HAP-1 (cell line): ENCODE measurements around the gene AARS1.
"Not testable (repeated sequence)": the region's sequence is repeated elsewhere in the genome, so short reads cannot be mapped to it uniquely, and the experiment has no call there.

ENCODE experiments used
- DNase-seq, 2 experiments: peaks; one replicate each; pipeline ENCODE4 v3.0.0-alpha.2; 2016 to 2020; ENCODE audit warnings: low spot score in 2 of 2
- H3K27me3 ChIP-seq: fragments of 250-450 bp; sonication (Bioruptor Pico); 2 replicates; pipeline ENCODE4 v1.5.1; 2020; ENCODE audit warnings: low read depth, mild to moderate bottlenecking, moderate library complexity
- H3K36me3 ChIP-seq: fragments of 250-450 bp; sonication (Bioruptor Pico); replicated peaks from 2 replicates; pipeline ENCODE4 v1.5.1; 2020; ENCODE audit warnings: mild to moderate bottlenecking
- H3K4me1 ChIP-seq: fragments of 250-450 bp; sonication (Bioruptor Pico); 2 replicates; pipeline ENCODE4 v1.5.1; 2020; ENCODE audit warnings: mild to moderate bottlenecking
- H3K4me3 ChIP-seq: fragments of 250-450 bp; sonication (Bioruptor Pico); 2 replicates; pipeline ENCODE4 v1.5.1; 2020; ENCODE audit warnings: mild to moderate bottlenecking, moderate library complexity
- H3K9me3 ChIP-seq: fragments of 250-450 bp; sonication (Bioruptor Pico); 2 replicates; pipeline ENCODE4 v1.5.1; 2020; ENCODE audit warnings: mild to moderate bottlenecking, moderate library complexity
- in situ Hi-C: fragments of 300-500 bp; cut with MboI; formaldehyde crosslinking; loops from 3 replicates; pipeline ENCODE4 v1.14.3; 2020; ENCODE audit warnings: low sequenced_read_pairs, inconsistent platforms, mixed read lengths

The AARS1 gene

DNA sequence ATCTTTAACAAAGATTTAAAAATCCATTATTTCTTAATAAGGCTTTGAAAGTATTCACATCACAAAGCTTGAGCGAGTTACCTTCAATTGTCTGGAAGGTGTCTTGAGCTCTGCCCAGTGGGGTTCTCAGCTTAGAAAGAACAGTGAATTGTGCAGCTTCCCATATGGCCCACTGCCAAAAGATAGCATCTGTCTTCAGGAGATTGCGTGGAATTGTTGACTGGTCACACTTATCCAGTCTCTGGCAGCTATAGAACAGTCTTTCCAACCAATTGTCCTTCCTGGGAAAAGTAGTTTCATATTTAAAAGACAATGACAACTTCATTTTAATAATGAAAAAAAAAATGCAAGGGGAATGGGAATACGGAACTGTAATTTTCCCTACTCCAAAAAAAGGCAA lies 57.5 kb downstream of the AARS1 start:
- H3K27me3 ChIP-seq, H3K4me3 ChIP-seq, H3K9me3 ChIP-seq, in situ Hi-C loops, H3K4me1 ChIP-seq, H3K36me3 ChIP-seq: not testable (repeated sequence)
- peak in 1 of 2 experiments; percentile 52 for DNase-seq

DNA sequence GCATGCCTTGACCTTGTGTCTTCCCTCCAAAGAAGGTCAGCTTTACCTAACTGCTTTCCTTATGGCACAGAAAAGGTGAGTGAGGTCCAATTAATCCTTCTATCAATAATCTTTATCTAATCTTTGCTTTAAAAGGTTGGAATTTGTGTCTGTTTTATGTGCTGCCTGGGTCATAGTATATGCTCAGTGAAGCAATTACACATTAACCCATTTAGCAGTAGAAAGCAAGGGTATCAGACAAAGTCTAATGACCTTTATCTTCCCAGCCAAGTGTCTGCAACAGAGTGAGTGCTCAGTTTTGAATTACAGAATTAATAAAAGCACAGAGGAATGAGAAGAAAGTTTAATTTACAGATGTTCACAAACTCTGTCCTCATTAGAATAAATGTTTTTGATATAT lies 63.3 kb downstream of the AARS1 start:
- in situ Hi-C loops, H3K27me3 ChIP-seq, H3K4me1 ChIP-seq, H3K36me3 ChIP-seq, H3K4me3 ChIP-seq, DNase-seq, H3K9me3 ChIP-seq: not testable (repeated sequence)

DNA sequence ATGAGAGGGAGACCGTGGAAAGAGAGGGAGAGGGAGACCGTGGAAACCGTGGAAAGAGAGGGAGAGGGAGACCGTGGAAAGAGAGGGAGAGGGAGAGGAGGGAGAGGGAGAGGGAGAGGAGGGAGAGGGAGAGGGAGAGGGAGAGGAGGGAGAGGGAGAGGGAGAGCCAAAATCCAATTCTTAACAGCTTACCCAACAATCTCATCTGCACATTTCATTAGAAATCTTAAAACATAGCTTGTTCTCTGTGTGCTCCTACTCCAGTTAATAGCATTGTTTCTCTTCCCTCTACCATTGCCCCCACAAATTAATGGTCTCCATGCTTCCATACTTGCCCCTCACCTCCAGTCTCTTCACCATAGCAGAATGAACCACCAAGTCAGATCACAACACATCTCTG lies 63.9 kb downstream of the AARS1 start:
- H3K4me1 ChIP-seq, H3K9me3 ChIP-seq, DNase-seq, H3K4me3 ChIP-seq, H3K36me3 ChIP-seq, H3K27me3 ChIP-seq, in situ Hi-C loops: not testable (repeated sequence)

DNA sequence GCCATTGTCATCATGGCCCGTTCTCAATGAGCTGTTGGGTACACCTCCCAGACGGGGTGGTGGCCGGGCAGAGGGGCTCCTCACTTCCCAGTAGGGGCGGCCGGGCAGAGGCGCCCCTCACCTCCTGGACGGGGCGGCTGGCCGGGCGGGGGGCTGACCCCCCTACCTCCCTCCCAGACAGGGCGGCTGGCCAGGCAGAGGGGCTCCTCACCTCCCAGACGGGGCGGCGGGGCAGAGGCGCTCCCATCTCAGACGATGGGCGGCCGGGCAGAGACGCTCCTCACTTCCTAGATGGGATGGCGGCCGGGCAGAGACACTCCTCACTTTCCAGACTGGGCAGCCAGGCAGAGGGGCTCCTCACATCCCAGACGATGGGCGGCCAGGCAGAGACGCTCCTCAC lies 64.7 kb downstream of the AARS1 start:
- H3K9me3 ChIP-seq, H3K36me3 ChIP-seq, DNase-seq, H3K4me1 ChIP-seq, in situ Hi-C loops, H3K4me3 ChIP-seq, H3K27me3 ChIP-seq: not testable (repeated sequence)

DNA sequence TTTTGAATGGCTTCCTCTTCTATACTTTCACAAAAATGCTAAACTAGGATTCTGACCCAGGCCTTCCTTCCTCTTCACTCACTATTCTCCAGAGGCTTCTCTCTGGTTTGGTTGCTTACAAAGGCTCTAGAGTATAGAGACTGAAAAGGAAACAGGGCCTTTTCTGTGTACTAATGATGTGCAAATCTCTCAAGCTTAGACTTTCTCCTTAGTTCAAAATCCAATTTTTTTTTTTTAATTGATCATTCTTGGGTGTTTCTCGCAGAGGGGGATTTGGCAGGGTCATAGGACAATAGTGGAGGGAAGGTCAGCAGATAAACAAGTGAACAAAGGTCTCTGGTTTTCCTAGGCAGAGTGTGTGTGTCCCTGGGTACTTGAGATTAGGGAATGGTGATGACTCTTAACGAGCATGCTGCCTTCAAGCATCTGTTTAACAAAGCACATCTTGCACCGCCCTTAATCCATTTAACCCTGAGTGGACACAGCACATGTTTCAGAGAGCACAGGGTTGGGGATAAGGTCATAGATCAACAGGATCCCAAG lies 65.3 kb downstream of the AARS1 start:
- H3K4me3 ChIP-seq, H3K36me3 ChIP-seq, H3K9me3 ChIP-seq, H3K27me3 ChIP-seq, DNase-seq, in situ Hi-C loops, H3K4me1 ChIP-seq: not testable (repeated sequence)

DNA sequence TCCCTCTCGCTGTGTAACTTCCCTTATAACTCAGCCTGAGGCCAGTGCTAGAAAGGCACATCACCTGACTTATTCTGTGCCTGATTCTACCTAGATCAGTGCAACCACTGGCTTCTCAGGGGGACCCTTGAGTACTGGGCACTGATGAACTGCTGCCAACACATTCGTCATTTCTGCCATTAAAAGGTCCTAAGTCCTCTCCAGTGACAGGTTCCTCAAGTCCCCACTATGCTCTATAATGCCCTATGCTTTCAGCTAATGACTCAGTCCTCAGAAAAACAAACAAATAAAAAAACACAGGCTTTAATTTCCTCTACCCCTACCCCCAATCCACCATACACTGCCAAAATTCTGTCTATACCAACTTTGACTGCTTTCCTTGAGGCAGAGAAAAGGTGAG lies 66.1 kb downstream of the AARS1 start:
- in situ Hi-C loops, H3K36me3 ChIP-seq, DNase-seq, H3K4me1 ChIP-seq, H3K9me3 ChIP-seq, H3K27me3 ChIP-seq, H3K4me3 ChIP-seq: not testable (repeated sequence)

DNA sequence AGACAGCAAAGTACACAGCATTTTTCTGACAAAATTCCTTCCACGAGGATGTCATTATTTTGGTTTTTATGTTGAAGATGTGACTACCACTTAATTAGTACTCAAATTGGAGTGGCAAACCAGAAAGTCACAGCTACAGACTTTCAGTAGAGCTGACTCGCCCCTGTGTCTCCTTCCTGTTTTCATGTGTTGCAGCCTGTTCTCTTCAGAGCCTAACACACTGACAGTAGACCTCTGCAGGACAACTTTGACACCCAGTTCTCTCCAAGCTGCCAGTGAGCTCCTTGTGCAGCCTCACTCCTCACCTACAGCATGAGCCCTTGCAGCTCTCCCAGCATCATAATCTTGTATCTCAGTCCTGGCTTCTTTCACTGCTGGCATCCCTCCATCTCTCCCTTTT lies 66.7 kb downstream of the AARS1 start:
- H3K27me3 ChIP-seq, H3K36me3 ChIP-seq, H3K4me3 ChIP-seq, DNase-seq, in situ Hi-C loops, H3K9me3 ChIP-seq, H3K4me1 ChIP-seq: not testable (repeated sequence)

DNA sequence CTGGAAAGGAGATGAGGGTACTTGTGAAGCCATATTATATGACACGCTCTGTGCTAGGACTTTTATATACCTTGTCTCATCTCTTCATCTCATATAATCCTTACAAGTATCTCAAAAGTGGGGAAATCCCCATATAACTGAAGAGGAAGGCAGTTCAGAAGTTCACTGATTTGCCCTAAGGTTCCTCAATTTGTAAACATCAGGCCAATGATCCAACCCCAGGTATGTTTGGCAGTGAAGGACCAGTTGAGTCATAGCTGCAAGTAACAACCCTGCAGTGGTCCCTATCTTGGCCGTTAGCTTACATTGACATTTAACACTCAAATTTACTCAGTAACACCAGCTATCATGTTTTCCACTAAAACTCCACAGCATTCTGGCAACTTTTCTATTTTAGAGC lies 70.7 kb downstream of the AARS1 start:
- DNase-seq, H3K9me3 ChIP-seq, H3K36me3 ChIP-seq, H3K27me3 ChIP-seq, in situ Hi-C loops, H3K4me1 ChIP-seq, H3K4me3 ChIP-seq: not testable (repeated sequence)

DNA sequence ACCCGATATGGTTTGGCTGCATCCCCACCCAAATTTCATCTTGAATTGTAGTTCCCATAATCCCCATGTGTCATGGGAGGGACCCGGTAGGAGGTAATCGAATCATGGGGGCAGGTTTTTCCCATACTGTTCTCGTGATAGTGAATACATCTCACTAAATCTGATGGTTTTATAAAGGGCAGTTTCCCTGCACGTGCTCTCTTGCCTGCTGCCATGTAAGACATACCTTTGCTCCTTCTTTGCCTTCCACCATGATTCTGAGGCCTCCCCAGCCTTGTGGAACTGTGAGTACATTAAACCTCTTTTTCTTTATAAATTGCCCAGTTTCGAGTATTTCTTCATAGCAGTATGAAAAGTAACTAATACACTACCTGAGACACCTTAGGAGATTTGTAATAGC lies 82.9 kb downstream of the AARS1 start:
- H3K4me1 ChIP-seq, in situ Hi-C loops, H3K4me3 ChIP-seq, H3K36me3 ChIP-seq, DNase-seq, H3K27me3 ChIP-seq, H3K9me3 ChIP-seq: not testable (repeated sequence)

DNA sequence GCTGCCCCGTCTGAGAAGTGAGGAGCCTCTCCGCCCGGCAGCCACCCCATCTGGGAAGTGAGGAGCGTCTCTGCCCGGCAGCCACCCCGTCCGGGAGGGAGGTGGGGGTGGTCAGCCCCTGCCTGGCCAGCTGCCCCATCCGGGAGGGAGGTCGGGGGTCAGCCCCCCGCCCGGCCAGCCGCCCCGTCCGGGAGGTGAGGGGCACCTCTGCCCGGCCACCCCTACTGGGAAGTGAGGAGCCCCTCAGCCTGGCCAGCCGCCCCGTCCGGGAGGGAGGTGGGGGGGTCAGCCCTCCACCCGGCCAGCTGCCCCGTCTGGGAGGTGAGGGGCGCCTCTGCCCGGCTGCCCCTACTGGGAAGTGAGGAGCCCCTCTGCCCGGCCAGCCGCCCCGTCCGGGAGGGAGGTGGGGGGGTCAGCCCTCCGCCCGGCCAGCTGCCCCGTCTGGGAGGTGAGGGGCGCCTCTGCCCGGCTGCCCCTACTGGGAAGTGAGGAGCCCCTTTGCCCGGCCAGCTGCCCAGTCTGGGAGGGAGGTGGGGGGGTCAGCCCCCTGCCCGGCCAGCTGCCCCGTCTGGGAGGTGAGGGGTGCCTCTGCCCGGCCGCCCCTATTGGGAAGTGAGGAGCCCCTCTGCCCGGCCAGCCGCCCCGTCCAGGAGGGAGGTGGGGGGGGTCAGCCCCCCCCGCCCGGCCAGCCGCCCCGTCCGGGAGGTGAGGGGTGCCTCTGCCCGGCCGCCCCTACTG lies 84.5 kb downstream of the AARS1 start:
- H3K27me3 ChIP-seq, DNase-seq, H3K36me3 ChIP-seq, H3K4me3 ChIP-seq, H3K4me1 ChIP-seq, in situ Hi-C loops, H3K9me3 ChIP-seq: not testable (repeated sequence)

DNA sequence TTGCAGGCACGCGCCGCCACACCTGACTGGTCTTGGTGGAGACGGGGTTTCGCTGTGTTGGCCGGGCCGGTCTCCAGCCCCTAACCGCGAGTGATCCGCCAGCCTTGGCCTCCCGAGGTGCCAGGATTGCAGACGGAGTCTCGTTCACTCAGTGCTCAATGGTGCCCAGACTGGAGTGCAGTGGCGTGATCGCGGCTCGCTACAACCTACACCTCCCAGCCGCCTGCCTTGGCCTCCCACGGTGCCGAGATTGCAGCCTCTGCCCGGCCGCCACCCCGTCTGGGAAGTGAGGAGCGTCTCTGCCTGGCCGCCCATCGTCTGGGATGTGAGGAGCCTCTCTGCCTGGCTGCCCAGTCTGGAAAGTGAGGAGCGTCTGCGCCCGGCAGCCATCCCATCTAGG lies 85.3 kb downstream of the AARS1 start:
- H3K4me1 ChIP-seq, H3K4me3 ChIP-seq, H3K9me3 ChIP-seq, in situ Hi-C loops, H3K27me3 ChIP-seq, H3K36me3 ChIP-seq, DNase-seq: not testable (repeated sequence)

DNA sequence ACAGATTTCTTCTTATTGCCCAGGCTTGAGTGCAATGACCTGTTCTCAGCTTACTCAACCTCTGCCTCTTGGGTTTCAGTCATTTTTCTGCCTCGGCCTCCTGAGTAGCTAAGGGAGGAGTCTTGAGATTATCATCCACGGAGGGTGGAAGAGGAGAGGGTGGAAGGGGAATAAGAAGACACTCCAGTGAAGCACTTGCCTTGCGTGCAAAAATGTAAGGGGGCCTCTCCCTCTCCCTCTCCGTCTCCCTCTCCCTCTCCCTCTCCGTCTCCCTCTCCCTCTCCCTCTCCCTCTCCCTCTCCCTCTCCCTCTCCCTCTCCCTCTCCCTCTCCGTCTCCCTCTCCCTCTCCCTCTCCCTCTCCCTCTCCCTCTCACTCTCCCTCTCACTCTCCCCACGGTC lies 85.8 kb downstream of the AARS1 start:
- H3K4me1 ChIP-seq, H3K36me3 ChIP-seq, H3K9me3 ChIP-seq, H3K4me3 ChIP-seq, in situ Hi-C loops, H3K27me3 ChIP-seq, DNase-seq: not testable (repeated sequence)
